ENCODE measurements around the gene SLC22A4.

- no peak for TF ChIP-seq CTCF (IDR thresholded peaks at IDR 0.05)
- TF ChIP-seq POLR2A (IDR thresholded peaks at IDR 0.05) = no peak
These were observed 16.1 kb downstream of the SLC22A4 start for GRCh38 chr5:132310141-132310834.
